GM18519 (cell line): ENCODE data around the gene PROK1.
"Not testable (repeated sequence)": the region's sequence is repeated elsewhere in the genome, so short reads cannot be mapped to it uniquely, and the experiment has no call there.

Experiments used
- ATAC-seq: cut with Tn5 transposase; IDR thresholded peaks from one replicate; pipeline ENCODE4 v1.9.1; 2021; ENCODE audit warnings: mild to moderate bottlenecking, moderate library complexity; ENCODE audit not compliant: unreplicated experiment, low FRiP score

Gene PROK1

GRCh38 chr1:110433213-110433612 lies 17.7 kb upstream of the PROK1 start:
- ATAC-seq: no peak

- ATAC-seq: no peak
These were observed 17.1 kb upstream of the PROK1 start for GRCh38 chr1:110433803-110434202.

DNA sequence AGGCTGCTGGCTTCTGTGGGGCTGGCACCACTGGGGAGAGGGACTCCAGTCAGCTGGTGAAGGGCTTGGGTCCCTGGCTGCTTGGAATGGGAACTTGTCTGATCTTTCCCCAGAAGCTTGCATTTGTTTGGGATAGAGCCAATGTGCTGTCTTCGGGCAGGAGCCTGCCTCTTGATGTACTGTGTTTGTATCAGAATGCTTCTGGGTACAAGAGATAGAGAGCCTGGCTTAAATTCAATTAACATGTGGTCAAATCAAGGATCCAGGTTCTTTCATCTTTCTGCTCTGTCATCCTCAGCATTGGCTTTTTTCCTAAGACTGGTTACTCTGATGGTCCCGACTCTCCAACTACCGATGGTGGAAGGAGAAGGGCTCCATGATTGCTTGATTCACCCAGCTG lies 16.0 kb upstream of the PROK1 start:
- no peak for ATAC-seq

- no peak for ATAC-seq
These were observed 14.3 kb upstream of the PROK1 start for GRCh38 chr1:110436635-110437034.

DNA sequence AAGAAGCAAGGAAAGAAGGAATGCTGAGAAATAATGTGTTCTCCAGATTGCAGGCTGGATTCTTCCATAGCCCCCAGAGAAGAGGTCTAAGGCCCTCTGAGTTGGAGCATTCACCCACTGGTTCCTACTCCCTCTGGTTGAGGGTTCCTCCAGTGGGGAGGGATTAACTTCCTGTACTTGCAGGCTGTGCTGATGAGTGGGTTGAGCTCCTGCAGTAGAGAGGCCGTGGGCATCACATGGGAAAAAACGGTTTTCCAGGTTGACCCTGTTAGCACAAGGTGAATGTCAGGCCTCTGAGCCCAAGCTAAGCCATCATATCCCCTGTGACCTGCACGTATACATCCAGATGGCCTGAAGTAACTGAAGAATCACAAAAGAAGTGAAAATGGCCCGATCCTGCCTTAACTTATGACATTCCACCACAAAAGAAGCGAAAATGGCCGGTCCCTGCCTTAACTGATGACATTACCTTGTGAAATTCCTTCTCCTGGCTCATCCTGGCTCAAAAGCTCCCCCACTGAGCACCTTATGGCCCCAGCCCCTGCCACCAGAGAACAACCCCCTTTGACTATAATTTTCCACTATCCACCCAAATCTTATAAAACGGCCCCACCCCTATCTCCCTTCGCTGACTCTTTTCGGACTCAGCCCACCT lies 13.2 kb upstream of the PROK1 start:
- ATAC-seq: not testable (repeated sequence)

DNA sequence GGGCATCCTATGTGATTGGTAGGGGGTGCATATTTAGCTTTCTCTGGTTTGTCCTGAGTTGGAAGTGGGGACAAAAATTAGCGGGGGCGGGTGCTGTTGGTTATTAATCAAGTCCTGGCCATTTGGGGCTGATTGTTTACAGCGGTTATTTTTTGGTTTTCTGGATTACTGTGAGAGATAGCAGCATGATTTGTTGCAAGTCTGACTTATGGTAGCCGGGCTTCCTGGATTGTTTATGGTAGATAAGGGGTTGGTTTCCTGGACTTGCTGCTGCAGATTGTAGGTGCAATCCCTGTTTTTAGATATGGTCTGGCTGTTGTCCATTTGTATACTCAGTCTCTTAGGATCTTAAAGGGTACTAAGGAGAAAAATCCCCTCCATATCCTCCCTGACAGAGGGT lies 12.1 kb upstream of the PROK1 start:
- no peak for ATAC-seq

- ATAC-seq: not testable (repeated sequence)
These were observed 11.1 kb upstream of the PROK1 start for GRCh38 chr1:110439873-110440272.

GRCh38 chr1:110440877-110441276 lies 10.1 kb upstream of the PROK1 start:
- ATAC-seq: no peak

GRCh38 chr1:110441888-110442287 lies 9.1 kb upstream of the PROK1 start:
- no peak for ATAC-seq

- ATAC-seq: no peak
These were observed 7.5 kb upstream of the PROK1 start for GRCh38 chr1:110443451-110443850.

DNA sequence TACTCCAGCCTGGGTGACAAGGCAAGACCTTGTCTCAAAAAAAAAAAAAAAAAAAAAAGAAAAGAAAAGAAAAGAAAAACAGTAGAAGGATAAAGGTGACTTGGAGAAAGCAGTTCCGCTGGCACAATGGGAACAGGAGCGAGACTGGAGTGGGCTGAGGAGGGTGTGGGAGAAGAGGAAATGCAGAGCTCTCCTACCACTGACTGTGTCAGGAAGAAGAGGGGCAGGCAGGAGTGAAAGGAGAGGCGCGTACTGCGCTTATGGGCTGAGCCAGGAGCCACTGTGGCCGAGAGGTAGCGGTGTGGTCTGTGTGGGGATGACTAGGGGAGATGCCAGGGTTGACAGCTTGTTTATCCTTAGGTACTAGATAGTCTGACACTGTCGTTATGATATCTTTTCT lies 6.4 kb upstream of the PROK1 start:
- no peak for ATAC-seq

- no peak for ATAC-seq
These were observed 993 bp upstream of the PROK1 start for GRCh38 chr1:110449661-110450651.

- ATAC-seq: no peak
These were observed 1.4 kb downstream of the PROK1 start for GRCh38 chr1:110452330-110452729.

- no peak for ATAC-seq
These were observed 2.9 kb downstream of the PROK1 start for GRCh38 chr1:110453829-110454228.

GRCh38 chr1:110454328-110454727 lies 3.4 kb downstream of the PROK1 start:
- ATAC-seq: no peak

GRCh38 chr1:110455151-110455550 lies 4.2 kb downstream of the PROK1 start:
- no peak for ATAC-seq

DNA sequence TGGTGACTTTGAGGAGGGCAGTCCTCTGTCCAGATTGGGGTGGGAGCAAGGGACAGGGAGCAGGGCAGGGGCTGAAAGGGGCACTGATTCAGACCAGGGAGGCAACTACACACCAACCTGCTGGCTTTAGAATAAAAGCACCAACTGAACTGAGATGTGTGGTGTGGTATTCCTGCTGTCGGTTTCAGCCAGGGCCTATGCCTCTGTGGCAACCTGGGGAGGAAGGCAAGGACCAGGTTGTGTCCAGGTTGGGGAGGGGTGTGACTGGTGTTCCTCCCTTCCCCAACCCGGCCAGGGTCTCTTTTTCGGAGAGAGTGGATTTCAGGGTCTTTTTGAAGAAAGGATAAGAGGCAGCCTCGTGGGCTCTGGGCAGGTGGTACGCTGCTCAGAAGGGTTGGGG lies 6.3 kb downstream of the PROK1 start:
- no peak for ATAC-seq

- ATAC-seq: no peak
These were observed 9.6 kb downstream of the PROK1 start for GRCh38 chr1:110460253-110461220.

DNA sequence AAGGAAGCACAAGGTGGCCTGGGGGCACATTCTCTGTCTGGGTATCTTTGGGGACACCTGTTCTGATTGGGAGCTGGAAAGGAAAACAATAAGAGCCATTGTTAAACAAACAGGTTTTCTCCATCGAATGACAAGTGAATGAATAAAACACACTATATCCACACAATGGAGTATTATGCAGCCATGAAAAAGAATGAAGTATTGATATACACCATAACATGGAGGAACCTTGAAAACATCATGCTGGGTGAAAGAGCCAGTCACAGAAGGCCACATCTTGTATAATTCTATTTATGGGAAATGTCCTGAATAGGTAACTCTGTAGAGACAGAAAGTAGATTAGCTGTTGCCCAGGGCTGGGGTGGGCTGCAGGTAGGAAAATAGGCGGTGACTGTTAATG lies 11.1 kb downstream of the PROK1 start:
- ATAC-seq: no peak

DNA sequence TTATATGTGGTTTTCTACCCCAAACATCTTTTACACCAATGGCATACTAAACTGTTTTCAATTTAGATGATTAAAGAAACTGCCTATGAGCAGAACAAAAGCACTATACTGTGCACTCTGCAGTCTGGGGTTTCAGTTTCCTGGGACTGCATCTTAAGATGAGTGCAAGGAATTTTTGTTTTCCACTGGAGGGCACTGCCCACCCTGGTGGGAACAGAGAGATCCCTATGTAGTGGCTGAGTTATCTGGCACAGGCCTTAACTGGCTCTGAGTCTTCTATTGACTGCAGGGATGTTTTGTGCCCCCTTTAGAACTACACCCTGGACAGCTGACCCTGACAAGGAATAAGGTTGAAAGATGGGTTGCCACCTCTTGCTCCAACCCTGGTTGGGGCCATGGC lies 12.0 kb downstream of the PROK1 start:
- ATAC-seq: no peak

- no peak for ATAC-seq
These were observed 12.8 kb downstream of the PROK1 start for GRCh38 chr1:110463725-110464124.
